GM06990 (cell line): Measurements from ENCODE around the gene CYFIP1.

ENCODE experiments used
- DNase-seq: peaks from one replicate; pipeline ENCODE4 v3.0.0-alpha.2; 2011; ENCODE audit not compliant: insufficient read length; ENCODE audit errors: extremely low read depth
- H3K27me3 ChIP-seq: replicated peaks from 2 replicates; pipeline ENCODE4 v1.6.0; 2011; ENCODE audit warnings: low read length; ENCODE audit not compliant: control insufficient read depth, insufficient read depth
- H3K36me3 ChIP-seq: 2 replicates; pipeline ENCODE4 v1.5.1; 2011; ENCODE audit warnings: low read length; ENCODE audit not compliant: control insufficient read depth, insufficient read depth
- H3K4me3 ChIP-seq: replicated peaks from 2 replicates; pipeline ENCODE4 v1.5.1; 2011; ENCODE audit warnings: low read depth, mild to moderate bottlenecking, control low read depth, low read length
- CTCF ChIP-seq: IDR thresholded peaks from 2 replicates; pipeline ENCODE4 v1.5.1; 2011; ENCODE audit warnings: low read length, control low read depth, mild to moderate bottlenecking, inconsistent platforms; ENCODE audit not compliant: insufficient read depth, poor library complexity, severe bottlenecking

Gene CYFIP1

GRCh38 chr15:22925875-22926274 lies 54.3 kb downstream of the CYFIP1 start:
- H3K36me3 ChIP-seq, result peaks cover 4% of the 10 kb centered on the region

GRCh38 chr15:22922003-22922402 lies 58.2 kb downstream of the CYFIP1 start:
- H3K4me3 ChIP-seq, result no peak overlapping the region
- H3K36me3 ChIP-seq, result peaks cover 8% of the 10 kb centered on the region
- DNase-seq, result no peak
- no peak for TF ChIP-seq CTCF
- no peaks in the 10 kb centered on the region for H3K27me3 ChIP-seq

More at GRCh38 chr15:22925875-22926274, 54.3 kb downstream of the CYFIP1 start:
- DNase-seq, result no peak
- TF ChIP-seq CTCF, result no peak
- no peaks in the 10 kb centered on the region for H3K27me3 ChIP-seq
- no peak overlapping the region for H3K4me3 ChIP-seq

GRCh38 chr15:22919171-22919570 lies 61.0 kb downstream of the CYFIP1 start:
- TF ChIP-seq CTCF, result no peak
- DNase-seq, result no peak
- peaks cover 4% of the 10 kb centered on the region for H3K36me3 ChIP-seq
- H3K27me3 ChIP-seq, result no peaks in the 10 kb centered on the region
- H3K4me3 ChIP-seq, result no peak overlapping the region

- DNase-seq, result no peak
Observed at GRCh38 chr15:22918596-22919140, 61.5 kb downstream of the CYFIP1 start.

GRCh38 chr15:22918056-22918455 lies 62.1 kb downstream of the CYFIP1 start:
- TF ChIP-seq CTCF, result no peak
- Histone ChIP-seq H3K27me3 (no peaks in the 10 kb centered on the region), H3K4me3 (no peak overlapping the region), H3K36me3 (peaks cover 5% of the 10 kb centered on the region)
- DNase-seq, result no peak

More at GRCh38 chr15:22918596-22919140, 61.5 kb downstream of the CYFIP1 start:
- Histone ChIP-seq H3K4me3 (no peak overlapping the region), H3K27me3 (no peaks in the 10 kb centered on the region), H3K36me3 (peaks cover 5% of the 10 kb centered on the region)
- no peak for TF ChIP-seq CTCF

- Histone ChIP-seq H3K36me3 (peaks cover 5% of the 10 kb centered on the region), H3K27me3 (no peaks in the 10 kb centered on the region), H3K4me3 (no peak overlapping the region)
- no peak for TF ChIP-seq CTCF
- no peak for DNase-seq
Observed at GRCh38 chr15:22917556-22917955, 62.6 kb downstream of the CYFIP1 start.
